GM12874 (cell line): Measurements from ENCODE around the gene KIF5C.

Experiments
- TF ChIP-seq, protein P1 (sequence below): IDR thresholded peaks from 2 replicates; pipeline ENCODE4 v1.5.1; 2011; ENCODE audit warnings: low read depth, mild to moderate bottlenecking, control low read depth, low read length, moderate library complexity; ENCODE audit not compliant: insufficient read depth

The KIF5C gene

DNA sequence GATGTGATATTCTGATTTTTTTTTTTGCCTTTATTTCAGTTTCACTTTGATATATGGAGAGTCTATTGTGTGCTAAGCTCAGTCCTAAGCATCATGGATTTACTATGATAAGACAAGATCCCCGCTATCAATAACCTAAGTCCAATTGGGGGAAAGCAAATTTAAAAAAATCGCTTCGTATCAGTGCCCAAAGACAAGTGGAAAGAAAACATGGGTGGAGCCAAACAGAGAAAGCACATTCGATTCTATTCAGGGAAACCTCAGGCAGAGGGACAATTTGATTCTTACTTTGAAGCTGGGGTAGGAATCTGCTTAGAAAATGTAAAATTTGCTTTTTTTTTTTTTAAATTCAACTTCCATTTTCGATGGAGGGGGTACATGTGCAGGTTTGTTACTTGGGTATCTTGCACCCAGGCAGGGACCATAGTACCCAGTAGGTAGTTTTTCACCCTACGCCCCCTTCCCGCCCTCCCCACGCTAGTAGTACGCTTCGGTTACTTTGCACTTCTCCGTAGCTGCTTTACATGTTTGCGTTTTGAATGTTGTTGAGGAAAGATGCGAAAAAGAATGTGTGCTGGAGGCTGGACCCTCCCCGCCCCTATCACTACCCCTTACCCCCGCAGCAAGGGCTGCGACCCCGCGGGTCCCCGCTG, 12.4 kb downstream of the KIF5C start:
- TF ChIP-seq, protein P1, sequence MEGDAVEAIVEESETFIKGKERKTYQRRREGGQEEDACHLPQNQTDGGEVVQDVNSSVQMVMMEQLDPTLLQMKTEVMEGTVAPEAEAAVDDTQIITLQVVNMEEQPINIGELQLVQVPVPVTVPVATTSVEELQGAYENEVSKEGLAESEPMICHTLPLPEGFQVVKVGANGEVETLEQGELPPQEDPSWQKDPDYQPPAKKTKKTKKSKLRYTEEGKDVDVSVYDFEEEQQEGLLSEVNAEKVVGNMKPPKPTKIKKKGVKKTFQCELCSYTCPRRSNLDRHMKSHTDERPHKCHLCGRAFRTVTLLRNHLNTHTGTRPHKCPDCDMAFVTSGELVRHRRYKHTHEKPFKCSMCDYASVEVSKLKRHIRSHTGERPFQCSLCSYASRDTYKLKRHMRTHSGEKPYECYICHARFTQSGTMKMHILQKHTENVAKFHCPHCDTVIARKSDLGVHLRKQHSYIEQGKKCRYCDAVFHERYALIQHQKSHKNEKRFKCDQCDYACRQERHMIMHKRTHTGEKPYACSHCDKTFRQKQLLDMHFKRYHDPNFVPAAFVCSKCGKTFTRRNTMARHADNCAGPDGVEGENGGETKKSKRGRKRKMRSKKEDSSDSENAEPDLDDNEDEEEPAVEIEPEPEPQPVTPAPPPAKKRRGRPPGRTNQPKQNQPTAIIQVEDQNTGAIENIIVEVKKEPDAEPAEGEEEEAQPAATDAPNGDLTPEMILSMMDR = no peak

DNA sequence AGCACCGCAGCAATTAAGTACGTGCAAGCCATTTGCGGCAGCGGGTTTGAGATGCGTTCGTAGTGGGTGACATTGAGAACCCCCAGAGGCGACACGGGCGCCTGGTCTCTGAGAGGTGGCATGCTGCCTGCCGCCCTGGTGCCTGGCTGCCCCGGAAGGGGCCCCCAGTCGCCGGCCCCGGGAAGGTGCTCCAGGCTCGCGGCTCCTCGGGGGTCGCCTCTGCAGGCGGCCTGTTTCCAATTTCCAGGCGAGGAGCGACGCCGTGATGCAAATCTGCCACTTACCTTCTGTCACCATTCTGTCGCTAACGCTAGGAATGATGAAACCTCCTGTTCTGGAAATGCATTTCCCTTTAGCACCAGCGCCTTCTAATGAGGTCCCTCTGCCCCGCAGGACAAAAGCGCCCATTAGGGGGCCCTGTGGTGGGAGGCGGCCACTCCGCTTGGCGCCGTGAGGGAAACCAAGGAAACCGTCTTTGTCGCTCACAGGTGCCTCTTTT, 13.0 kb downstream of the KIF5C start:
- TF ChIP-seq, protein P1 = no peak

DNA sequence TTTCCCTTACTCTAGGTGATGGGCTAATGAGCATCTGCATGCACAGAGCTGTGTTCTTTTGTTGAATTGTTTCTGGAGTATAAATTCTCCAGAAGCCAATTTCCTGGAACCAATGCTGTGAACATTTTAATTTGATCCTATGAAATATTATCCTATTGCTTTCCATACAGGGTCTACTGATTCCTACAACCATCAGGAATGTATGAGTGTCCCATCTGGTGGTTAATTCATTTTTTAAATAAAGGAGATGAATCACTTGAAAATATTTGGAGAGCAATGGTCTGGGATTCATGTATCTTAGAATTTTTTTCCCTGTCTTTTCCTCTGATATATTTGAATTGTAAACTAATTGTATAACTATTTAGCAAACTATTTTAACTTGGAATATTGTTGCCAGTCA, 14.0 kb downstream of the KIF5C start:
- TF ChIP-seq, protein P1 = no peak

DNA sequence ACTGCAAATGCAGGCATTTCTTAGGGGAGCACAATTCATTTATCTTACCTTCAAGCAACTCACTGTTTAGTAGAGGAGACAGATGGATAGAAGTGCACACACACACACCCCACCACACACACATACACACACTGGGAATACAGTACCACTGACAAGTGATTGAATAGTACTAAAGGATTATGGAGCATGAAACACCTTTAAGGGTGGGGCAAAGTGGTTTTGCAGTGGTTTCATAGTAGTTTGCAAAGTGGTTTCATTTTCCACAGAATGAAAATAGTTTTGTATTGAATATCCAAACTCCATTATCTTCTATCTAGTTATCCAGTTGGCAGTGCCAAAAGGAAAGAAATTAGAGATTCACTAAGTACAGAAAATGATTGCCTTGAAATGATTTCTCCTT, 18.9 kb downstream of the KIF5C start:
- TF ChIP-seq, protein P1 = no peak

DNA sequence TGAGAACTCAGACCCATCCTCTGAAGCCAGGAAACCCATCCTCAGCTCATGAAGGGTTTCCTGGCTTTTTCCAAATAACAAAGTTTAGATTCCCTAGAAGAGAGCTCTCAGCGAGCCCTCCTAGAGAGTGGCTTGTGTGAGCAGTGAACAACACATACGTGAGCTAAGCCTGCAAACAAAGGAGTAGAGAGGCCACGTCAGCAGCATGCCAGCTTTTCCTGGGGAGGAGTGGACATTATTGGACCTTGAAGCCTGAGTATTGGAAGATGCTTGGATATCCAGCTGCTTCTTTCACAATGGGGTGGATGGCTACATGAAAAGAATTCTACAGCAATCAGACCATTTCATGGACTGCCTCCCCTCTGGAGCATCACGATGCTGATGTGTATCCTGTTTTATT, 21.1 kb downstream of the KIF5C start:
- TF ChIP-seq, protein P1 = no peak

DNA sequence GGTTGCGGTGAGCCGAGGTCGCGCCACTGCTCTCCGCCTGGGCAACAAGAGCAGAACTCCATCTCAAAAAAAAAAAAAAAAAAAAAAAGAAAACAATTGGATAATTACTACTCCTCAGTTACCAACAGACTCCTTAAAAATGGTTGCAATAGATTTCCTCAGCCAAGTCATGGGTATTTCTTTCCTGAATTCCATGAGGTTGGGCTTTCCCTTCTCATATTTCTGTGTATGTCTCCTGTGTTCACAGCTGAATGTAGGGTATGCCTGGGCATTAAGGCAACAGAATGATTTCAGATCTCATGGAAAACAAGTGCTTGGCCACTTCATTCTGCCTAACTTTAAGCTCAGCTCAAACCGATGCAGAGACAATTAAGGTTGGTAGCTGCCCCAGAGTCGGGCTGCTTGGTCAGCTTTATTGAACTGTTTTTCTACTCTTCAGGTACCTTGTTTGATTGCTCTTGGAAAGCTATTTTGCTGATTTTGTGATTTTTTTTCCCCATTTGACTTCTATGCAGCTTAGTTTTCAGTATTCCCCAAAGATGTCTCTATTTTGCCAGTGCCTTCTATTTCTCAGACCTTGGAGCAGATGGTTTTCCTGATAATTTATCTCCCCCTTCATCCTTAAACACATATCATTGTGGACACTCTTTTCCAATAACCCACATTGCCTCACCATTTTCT, 24.8 kb downstream of the KIF5C start:
- TF ChIP-seq, protein P1 = no peak

DNA sequence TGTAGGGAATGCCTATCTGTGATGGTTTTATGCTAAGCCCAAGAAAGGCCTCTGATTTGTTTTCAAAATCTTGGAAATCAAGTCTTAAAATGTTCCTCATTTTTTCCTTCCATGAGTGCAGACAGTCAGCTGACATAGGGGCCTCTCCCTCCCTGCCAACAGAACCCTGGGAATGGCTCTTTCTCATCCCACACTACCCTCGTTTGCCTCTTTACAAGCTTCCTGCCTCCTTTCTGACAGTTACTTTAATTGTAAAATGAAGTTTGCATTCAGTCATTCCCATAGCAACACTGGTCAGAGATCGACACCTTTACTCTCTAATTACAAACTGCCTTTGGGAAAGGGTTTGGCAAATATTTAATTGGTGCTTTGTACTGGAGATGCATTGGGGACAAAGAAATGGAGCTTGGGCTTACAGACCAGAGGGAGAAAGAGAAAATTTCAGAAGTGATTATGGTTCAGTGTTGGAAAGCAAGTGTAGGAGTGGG, 25.4 kb downstream of the KIF5C start:
- TF ChIP-seq, protein P1 = no peak
